ENCODE results near the gene TNFSF13. TPM values are rescaled to one million over a fixed set of nuclear protein-coding genes. Genes with fewer than 3 reads are reported as not detected.

Gene TNFSF13
- total RNA-seq, 4 donors from 2014 or later, result 24.5 to 70.9 (median 48.3) TPM

- DNase-seq (ENCODE audit: low spot score) (no peak), ATAC-seq (ENCODE audit: low FRiP score) (no peak)
- TF ChIP-seq CTCF (IDR thresholded peaks at IDR 0.05), result no peak
Measured at GRCh38 chr17:7574176-7574953, 15.8 kb downstream of the TNFSF13 start.

- DNase-seq (ENCODE audit: low spot score) (no peak), ATAC-seq (ENCODE audit: low FRiP score) (no peak)
- TF ChIP-seq CTCF (IDR thresholded peaks at IDR 0.05), result no peak
Measured at GRCh38 chr17:7575481-7575883, 16.9 kb downstream of the TNFSF13 start.

- TF ChIP-seq CTCF (IDR thresholded peaks at IDR 0.05), result no peak
- no peak for DNase-seq (ENCODE audit: low spot score)
- ATAC-seq (ENCODE audit: low FRiP score), result no peak
Measured at GRCh38 chr17:7575959-7576358, 17.4 kb downstream of the TNFSF13 start.

- no peak for ATAC-seq (ENCODE audit: low FRiP score)
- TF ChIP-seq CTCF (IDR thresholded peaks at IDR 0.05), result no peak
- no peak for DNase-seq (ENCODE audit: low spot score)
Measured at GRCh38 chr17:7576432-7576937, 17.9 kb downstream of the TNFSF13 start.

GRCh38 chr17:7577327-7578199, 19.0 kb downstream of the TNFSF13 start:
- DNase-seq (ENCODE audit: low spot score) (no peak), ATAC-seq (ENCODE audit: low FRiP score) (no peak)
- TF ChIP-seq CTCF (IDR thresholded peaks at IDR 0.05), result no peak

GRCh38 chr17:7579001-7579833, 20.7 kb downstream of the TNFSF13 start, which contains the start of gene CD68:
TSS of gene CD68 (plus strand) at chr17:7579638. CDS start at chr17:7579678, 40 bp downstream.
- ATAC-seq (ENCODE audit: low FRiP score) (peak; percentile 75), DNase-seq (ENCODE audit: low spot score) (peak; percentile 67)
- no peak for TF ChIP-seq CTCF (IDR thresholded peaks at IDR 0.05)
